Airway epithelial cell (primary cell): ENCODE results near the gene PLD6. TPM values are rescaled to one million over a fixed set of nuclear protein-coding genes. Genes with fewer than 3 reads are reported as not detected.

ENCODE experiments used
- total RNA-seq: library from RNA; depleted of rRNA; stranded (reverse); fragments of >200 nt; gene quantifications from 2 replicates; pipeline ENCODE4 v1.2.3, GENCODE V29; 2015

PLD6 gene, protein sequence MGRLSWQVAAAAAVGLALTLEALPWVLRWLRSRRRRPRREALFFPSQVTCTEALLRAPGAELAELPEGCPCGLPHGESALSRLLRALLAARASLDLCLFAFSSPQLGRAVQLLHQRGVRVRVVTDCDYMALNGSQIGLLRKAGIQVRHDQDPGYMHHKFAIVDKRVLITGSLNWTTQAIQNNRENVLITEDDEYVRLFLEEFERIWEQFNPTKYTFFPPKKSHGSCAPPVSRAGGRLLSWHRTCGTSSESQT
- total RNA-seq, result 0.88 and 2.8 TPM in 2 replicates

DNA sequence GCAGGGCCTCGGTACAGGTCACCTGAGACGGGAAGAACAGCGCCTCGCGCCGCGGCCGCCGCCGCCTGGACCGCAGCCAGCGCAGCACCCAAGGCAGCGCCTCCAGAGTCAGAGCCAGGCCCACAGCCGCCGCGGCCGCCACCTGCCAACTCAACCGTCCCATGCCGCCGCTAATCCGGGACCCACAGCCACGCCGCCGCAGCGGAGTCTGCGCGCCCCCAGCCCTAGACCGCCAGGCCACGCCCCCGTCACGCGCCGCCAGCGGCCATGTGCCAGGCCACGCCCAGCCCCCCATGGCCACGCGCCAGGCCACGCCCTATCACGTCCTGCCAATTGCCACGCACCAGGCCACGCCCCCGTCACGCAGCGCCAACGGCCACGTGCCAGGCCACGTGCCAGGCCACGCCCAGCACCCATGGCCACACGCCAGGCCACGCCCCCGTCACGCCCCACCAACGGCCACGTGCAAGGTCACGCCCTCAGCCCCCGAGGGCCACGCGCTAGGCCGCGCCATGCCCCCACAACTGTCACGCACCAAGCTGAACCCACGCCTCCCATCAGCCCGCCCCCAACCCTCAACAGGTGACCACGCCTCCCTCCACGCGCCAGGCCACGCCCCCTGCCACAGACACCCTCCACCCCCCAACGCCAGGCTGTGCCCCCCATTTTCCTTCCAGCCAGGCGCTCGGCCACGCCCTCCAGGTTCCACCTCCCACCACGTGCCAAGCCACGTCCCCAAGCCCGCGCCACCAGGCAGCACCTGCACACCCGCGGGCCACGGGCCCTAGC, at the start of gene PLD6:
TSS of gene PLD6 (minus strand) at position 210 of the 789 bp plus-strand sequence. CDS start at position 163, 47 bp downstream.

DNA sequence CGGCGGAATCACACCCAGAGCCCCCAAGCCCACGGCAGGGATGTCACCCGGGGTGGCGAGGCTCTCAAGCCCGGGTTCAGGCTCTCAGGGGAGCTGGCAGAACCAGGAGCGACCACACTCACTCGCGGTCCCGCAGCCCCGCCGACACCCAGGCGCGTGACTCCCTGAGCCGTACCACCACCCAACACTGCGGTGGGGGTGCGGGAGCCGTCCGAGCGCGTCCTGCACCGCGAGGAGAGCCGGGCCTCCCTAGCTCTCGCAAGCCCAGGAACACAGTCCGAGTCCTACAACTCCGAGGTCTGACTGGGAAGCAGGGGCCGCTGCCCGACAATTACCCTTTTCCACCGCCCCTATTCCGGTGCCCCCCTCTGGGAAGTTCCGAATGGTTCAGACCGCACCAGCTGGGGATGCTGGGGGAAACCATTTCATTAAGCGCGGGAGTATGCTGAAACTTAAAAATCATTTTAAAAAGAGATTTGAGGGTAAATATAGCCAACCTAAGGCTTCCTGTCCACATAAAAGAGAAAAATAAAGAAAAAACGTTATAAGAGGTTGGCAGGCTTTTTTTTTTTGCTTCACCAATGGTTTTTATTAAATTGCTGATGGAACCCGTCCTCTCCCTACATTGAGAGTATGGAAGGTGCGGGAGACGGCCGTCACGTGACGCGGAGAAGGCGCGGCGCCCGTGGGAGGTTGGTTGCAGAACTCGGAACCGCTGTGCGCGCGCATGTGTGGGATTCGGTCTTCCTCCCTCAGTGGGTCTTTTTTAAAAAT, 31.1 kb upstream of the PLD6 start, which contains the start of gene FLCN:
TSS of gene FLCN (minus strand) at position 143 of the 774 bp plus-strand sequence. CDS start 9,031 bp downstream, outside the sequence.

Other genes with a start within 250 kb of the PLD6 start
- not detected in 2 replicates for gene TNFRSF13B, start 234.2 kb downstream of the PLD6 start, total RNA-seq
- 134 and 158 TPM in 2 replicates for gene MPRIP, start 163.9 kb downstream of the PLD6 start, total RNA-seq
- gene FLCN, start 30.8 kb upstream of the PLD6 start, total RNA-seq, result 9.1 and 13.5 TPM in 2 replicates
- gene COPS3, start 74.9 kb upstream of the PLD6 start, total RNA-seq, result 86.4 and 91.1 TPM in 2 replicates
- gene NT5M, start 97.0 kb upstream of the PLD6 start, total RNA-seq, result 0.14 and 2.1 TPM in 2 replicates